Measurements from ENCODE around the gene ABCA3. TPM values are rescaled to one million over a fixed set of nuclear protein-coding genes. Genes with fewer than 3 reads are reported as not detected.
A peak's percentile ranks its signal among the peaks of the same experiment; 100 is the strongest.

The ABCA3 gene
- total and polyA plus RNA-seq, 2 donors from 2014 or later: 5.5 to 35.5 TPM

DNA sequence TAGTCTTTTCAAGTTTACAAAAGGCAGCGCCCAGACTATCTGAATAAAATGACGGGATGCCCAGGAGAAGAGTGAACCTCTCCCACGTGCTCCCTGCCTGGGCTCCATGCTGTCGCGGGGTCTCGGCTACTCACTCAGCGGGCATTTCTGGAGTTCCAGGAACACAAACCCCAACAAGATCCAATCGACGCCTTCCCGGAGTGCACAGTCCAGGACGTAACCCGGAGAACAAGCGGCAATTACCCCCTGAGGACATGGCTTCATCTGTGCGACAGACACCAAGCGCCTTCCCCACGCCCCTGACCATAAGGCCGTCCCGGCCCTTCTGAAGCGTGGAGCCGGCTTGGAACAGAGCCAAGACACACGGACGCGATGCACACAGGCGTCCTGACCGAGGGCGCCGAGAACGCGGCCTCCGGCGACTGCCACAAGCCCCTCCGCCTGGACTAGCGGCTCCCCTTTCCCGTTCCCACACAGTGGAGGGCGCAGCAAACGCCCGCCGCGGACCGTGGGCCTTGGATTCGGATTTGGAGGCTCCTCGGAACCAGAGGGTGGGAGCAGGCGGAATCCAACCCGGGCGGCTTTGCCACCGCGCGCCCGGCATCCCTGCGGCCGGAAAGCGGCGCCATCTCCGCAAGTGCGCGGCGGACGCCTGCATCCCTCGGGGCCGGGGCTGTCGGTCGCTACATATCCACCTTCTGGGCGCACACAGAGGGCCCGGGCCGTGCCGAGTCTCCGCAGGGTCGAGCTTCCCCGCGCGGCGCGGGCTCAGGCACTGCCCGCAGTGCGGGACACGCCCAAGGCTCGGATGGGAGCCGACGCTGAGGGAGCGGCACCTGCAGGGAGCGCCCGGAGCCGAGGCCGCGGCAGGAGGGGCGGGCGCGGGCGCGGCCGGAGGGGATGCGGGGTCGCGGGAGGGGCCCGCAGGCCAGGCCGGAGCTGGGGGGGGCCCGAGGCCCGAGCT, 725 bp downstream of the ABCA3 start:
- TF ChIP-seq, protein P1, sequence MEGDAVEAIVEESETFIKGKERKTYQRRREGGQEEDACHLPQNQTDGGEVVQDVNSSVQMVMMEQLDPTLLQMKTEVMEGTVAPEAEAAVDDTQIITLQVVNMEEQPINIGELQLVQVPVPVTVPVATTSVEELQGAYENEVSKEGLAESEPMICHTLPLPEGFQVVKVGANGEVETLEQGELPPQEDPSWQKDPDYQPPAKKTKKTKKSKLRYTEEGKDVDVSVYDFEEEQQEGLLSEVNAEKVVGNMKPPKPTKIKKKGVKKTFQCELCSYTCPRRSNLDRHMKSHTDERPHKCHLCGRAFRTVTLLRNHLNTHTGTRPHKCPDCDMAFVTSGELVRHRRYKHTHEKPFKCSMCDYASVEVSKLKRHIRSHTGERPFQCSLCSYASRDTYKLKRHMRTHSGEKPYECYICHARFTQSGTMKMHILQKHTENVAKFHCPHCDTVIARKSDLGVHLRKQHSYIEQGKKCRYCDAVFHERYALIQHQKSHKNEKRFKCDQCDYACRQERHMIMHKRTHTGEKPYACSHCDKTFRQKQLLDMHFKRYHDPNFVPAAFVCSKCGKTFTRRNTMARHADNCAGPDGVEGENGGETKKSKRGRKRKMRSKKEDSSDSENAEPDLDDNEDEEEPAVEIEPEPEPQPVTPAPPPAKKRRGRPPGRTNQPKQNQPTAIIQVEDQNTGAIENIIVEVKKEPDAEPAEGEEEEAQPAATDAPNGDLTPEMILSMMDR (IDR thresholded peaks at IDR 0.05; ENCODE audit: borderline replicate concordance, extremely low read depth, insufficient read depth): no peak
- Histone ChIP-seq H3K36me3 (ENCODE audit: control insufficient read depth in 2 of 3, insufficient read depth in 3 of 3, low read length in 3 of 3) (no peaks in the 10 kb centered on the region), H3K9me3 (ENCODE audit: control insufficient read depth in 2 of 3, insufficient read depth in 1 of 3, low read length in 3 of 3) (no peaks in the 10 kb centered on the region), H3K4me3 (ENCODE audit: low read length in 3 of 3) (peak overlapping the region; percentile 0 to 71 (median 69)), H3K9ac (ENCODE audit: low read length in 3 of 3) (peak overlapping the region in 2 of 3 donors; percentile 34 to 41), H3K4me1 (ENCODE audit: control insufficient read depth in 2 of 3, insufficient read depth in 2 of 3, low read depth in 1 of 3, low read length in 3 of 3) (peaks cover 0 to 8% (median 4%) of the 10 kb centered on the region in 3 donors), H3K27me3 (ENCODE audit: control insufficient read depth, insufficient read depth, low read length) (peaks cover 10% of the 10 kb centered on the region), H3K27ac (ENCODE audit: low read depth in 2 of 2, low read length in 2 of 2) (no peak overlapping the region)
- DNase-seq (peak; percentile 47 to 84 (median 59)), FAIRE-seq (no peak)
- intact Hi-C loops (cut with DNase I): no loop called here

DNA sequence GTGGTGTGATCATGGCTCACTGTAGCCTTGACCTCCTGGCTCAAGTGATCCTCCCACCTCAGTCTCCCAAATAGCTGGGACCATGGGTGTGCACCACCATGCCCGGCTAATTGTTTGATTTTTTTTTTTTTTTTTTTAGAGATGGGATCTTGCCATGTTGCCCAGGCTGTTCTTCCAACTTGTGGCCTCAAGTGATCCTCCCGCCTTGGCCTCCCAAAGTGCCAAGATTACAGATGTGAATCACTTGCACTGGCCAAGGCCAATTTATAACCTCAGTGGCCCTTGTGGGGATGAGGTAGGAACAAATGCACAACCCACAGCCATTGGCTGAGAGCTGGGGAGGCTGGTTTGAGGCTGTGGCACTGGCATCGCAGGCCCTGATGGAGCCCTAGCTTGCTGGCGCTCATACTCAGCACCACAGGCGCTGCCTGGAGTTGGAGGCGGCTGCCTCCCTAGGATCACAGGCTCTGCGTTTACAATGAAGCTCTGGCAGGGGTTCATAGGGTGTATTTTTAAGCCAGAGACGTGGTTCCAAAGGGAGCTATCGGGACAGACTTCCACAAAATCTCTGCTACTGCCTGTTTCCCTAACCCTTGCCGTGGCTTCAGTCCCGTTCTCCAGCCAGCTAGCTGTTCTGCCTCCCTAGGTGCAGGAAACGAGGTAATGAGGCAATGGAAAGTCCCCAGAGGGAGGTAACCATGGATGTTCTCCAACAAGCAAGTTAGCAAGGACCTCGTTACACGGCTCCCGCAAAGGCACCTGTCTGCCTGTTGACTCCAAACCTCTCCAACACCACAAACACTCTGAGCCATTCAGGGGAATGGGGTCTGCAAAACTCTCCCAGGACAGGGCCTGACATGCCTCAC, 2.9 kb downstream of the ABCA3 start:
- TF ChIP-seq, protein P1 (IDR thresholded peaks at IDR 0.05; ENCODE audit: borderline replicate concordance, extremely low read depth, insufficient read depth): no peak
- H3K36me3 ChIP-seq (ENCODE audit: control insufficient read depth in 2 of 3, insufficient read depth in 3 of 3, low read length in 3 of 3): no peaks in the 10 kb centered on the region
- H3K27me3 ChIP-seq (ENCODE audit: control insufficient read depth, insufficient read depth, low read length): peaks cover 8% of the 10 kb centered on the region
- no peak overlapping the region for H3K4me3 ChIP-seq (ENCODE audit: low read length in 3 of 3)
- no peak for FAIRE-seq
- H3K9ac ChIP-seq (ENCODE audit: low read length in 3 of 3): no peak overlapping the region
- H3K4me1 ChIP-seq (ENCODE audit: control insufficient read depth in 2 of 3, insufficient read depth in 2 of 3, low read depth in 1 of 3, low read length in 3 of 3): peaks cover 0 to 8% (median 4%) of the 10 kb centered on the region in 3 donors
- H3K27ac ChIP-seq (ENCODE audit: low read depth in 2 of 2, low read length in 2 of 2): no peak overlapping the region
- intact Hi-C loops (cut with DNase I): no loop called here
- no peak for DNase-seq
- H3K9me3 ChIP-seq (ENCODE audit: control insufficient read depth in 2 of 3, insufficient read depth in 1 of 3, low read length in 3 of 3): no peaks in the 10 kb centered on the region

DNA sequence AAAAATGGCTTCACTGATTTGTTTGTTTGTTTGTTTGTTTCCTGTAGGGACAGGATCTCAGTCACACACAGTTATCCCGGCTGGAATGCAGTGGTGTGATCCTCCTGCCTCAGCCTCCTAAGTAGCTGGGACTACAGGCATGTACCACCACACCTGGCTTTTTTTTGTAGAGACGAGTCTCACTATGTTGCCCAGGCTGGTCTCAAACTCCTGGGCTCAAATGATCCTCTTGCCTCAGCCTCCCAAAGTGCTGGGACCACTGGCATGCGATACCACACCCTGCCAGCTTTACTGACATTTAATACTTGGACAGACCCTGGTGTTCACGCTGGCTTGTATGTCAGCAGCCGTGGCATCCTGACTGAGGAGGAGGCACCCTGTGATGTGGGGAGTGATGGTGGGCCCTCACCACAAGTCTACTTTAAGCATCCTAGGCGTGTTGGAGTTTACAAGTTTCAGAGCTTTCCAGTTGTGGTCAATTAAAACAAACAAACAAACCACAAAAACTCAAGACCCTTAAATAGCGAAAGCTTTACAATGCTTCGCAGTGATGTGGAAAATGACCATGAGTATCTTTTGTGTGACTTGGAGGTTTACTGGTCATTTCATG, 5.1 kb downstream of the ABCA3 start:
- DNase-seq: no peak
- TF ChIP-seq, protein P1 (IDR thresholded peaks at IDR 0.05; ENCODE audit: borderline replicate concordance, extremely low read depth, insufficient read depth): no peak
- H3K9me3 ChIP-seq (ENCODE audit: control insufficient read depth in 2 of 3, insufficient read depth in 1 of 3, low read length in 3 of 3): no peaks in the 10 kb centered on the region
- no peaks in the 10 kb centered on the region for H3K36me3 ChIP-seq (ENCODE audit: control insufficient read depth in 2 of 3, insufficient read depth in 3 of 3, low read length in 3 of 3)
- peaks cover 0 to 5% (median 4%) of the 10 kb centered on the region in 3 donors for H3K4me1 ChIP-seq (ENCODE audit: control insufficient read depth in 2 of 3, insufficient read depth in 2 of 3, low read depth in 1 of 3, low read length in 3 of 3)
- no peak for FAIRE-seq
- H3K27me3 ChIP-seq (ENCODE audit: control insufficient read depth, insufficient read depth, low read length): peaks cover 8% of the 10 kb centered on the region
- H3K4me3 ChIP-seq (ENCODE audit: low read length in 3 of 3): no peak overlapping the region
- no peak overlapping the region for H3K9ac ChIP-seq (ENCODE audit: low read length in 3 of 3)
- no peak overlapping the region for H3K27ac ChIP-seq (ENCODE audit: low read depth in 2 of 2, low read length in 2 of 2)
- intact Hi-C loops (cut with DNase I): no loop called here
